T-cell (primary cell): ENCODE results near the gene WDR48. TPM values are rescaled to one million over a fixed set of nuclear protein-coding genes. Genes with fewer than 3 reads are reported as not detected.

Source experiments
- ATAC-seq, 4 experiments: fragments of 200-7000 bp in 3 of 4; fragments of 150-1000 bp in 1 of 4; cut with Tn5 transposase; replicated peaks in 1 of 4; 1 replicate in 3 of 4; 2 replicates in 1 of 4; pipeline ENCODE4 v1.10.0; 2021; ENCODE audit warnings: moderate library complexity in 3 of 4, mild to moderate bottlenecking in 2 of 4, moderate number of reproducible peaks in 1 of 4
- CTCF ChIA-PET, 2 donors: fragments of 300-600 bp; sonication (Branson Sonifier 250); formaldehyde crosslinking; loops; one replicate each; lab custom pipeline; 2022; ENCODE audit warnings: antibody characterized with exemption in 2 of 2; lab: Charles Lee
- POLR2A ChIA-PET, 2 donors: fragments of 300-600 bp; sonication (Branson Sonifier 250); formaldehyde crosslinking; loops; one replicate each; lab custom pipeline; 2022; ENCODE audit warnings: antibody characterized with exemption in 2 of 2; lab: Charles Lee
- DNase-seq, 35 experiments: peaks; one replicate each; pipeline versions ENCODE4 v3.0.0 to v3.0.0-alpha.2; 2013 to 2023
- H3K27ac ChIP-seq: one replicate; pipeline ENCODE4 v1.5.1; 2013; ENCODE audit warnings: low read length
- H3K27me3 ChIP-seq, 2 experiments: replicated peaks in 1 of 2; 1 replicate in 1 of 2; 2 replicates in 1 of 2; pipeline versions ENCODE4 v1.6.1 to v1.7.0; 2013; ENCODE audit warnings: low read length in 1 of 2, mixed read lengths in 1 of 2; ENCODE audit not compliant: control insufficient read depth in 2 of 2, insufficient read depth in 2 of 2; ENCODE audit errors: extremely low read depth in 1 of 2
- H3K36me3 ChIP-seq, 2 donors: 1 replicate in 1 of 2; 2 replicates in 1 of 2; pipeline versions ENCODE4 v1.6.1 to v1.7.0; 2013; ENCODE audit warnings: low read length in 1 of 2; ENCODE audit not compliant: control insufficient read depth in 2 of 2, insufficient read depth in 1 of 2; ENCODE audit errors: extremely low read depth in 1 of 2
- H3K4me1 ChIP-seq, 2 experiments: 1 replicate in 1 of 2; 2 replicates in 1 of 2; pipeline versions ENCODE4 v1.6.1 to v1.7.0; 2013; ENCODE audit warnings: low read length in 2 of 2, mixed read lengths in 1 of 2; ENCODE audit not compliant: insufficient read depth in 2 of 2, control insufficient read depth in 1 of 2; ENCODE audit errors: extremely low read depth in 1 of 2
- H3K4me3 ChIP-seq, 2 donors: 1 replicate in 1 of 2; 2 replicates in 1 of 2; pipeline versions ENCODE4 v1.5.1 to v1.7.0; 2013; ENCODE audit warnings: mild to moderate bottlenecking in 2 of 2, low read length in 1 of 2, moderate library complexity in 1 of 2; ENCODE audit not compliant: control insufficient read depth in 1 of 2; ENCODE audit errors: extremely low read depth in 1 of 2
- H3K9me3 ChIP-seq: 2 replicates; pipeline ENCODE4 v1.7.0; 2013
- H3K27ac Mint-ChIP-seq, 2 donors: one replicate each; pipeline ENCODE4 v1.8.0; 2020 to 2021; ENCODE audit warnings: mild to moderate bottlenecking in 2 of 2, mixed read lengths in 2 of 2
- H3K27me3 Mint-ChIP-seq, 2 donors: one replicate each; pipeline ENCODE4 v1.8.0; 2021 to 2022; ENCODE audit warnings: mixed read lengths in 2 of 2
- H3K36me3 Mint-ChIP-seq: one replicate; pipeline ENCODE4 v1.8.0; 2021; ENCODE audit warnings: mixed read lengths
- H3K4me1 Mint-ChIP-seq, 3 donors: one replicate each; pipeline ENCODE4 v1.8.0; 2020 to 2022; ENCODE audit warnings: mixed read lengths in 3 of 3, mild to moderate bottlenecking in 1 of 3
- H3K4me3 Mint-ChIP-seq, 3 donors: one replicate each; pipeline ENCODE4 v1.8.0; 2020 to 2022; ENCODE audit warnings: mild to moderate bottlenecking in 3 of 3, mixed read lengths in 3 of 3, moderate library complexity in 3 of 3
- H3K9me3 Mint-ChIP-seq, 3 donors: one replicate each; pipeline ENCODE4 v1.8.0; 2020 to 2022; ENCODE audit warnings: mixed read lengths in 3 of 3
- WGBS: methylation state at CpG from one replicate; pipeline ENCODE4 v1.1.5; 2013; ENCODE audit warnings: missing lambda C conversion rate; ENCODE audit not compliant: insufficient coverage; 5-methylcytosine and 5-hydroxymethylcytosine counted together
- total RNA-seq, 35 experiments: library from RNA in 6 of 35; stranded (reverse) in 6 of 35; fragments of 120-200 nt in 1 of 35; gene quantifications; one replicate each; pipeline versions ENCODE4 v1.2.1 to v1.2.4 and lab custom pipeline; 2013 to 2026

WDR48 gene
- total RNA-seq, 5 donors from 2014 or later (not counting 1 experiment from before 2014, with no cell fraction given), result 54.2 to 90.3 (median 59.9) TPM

DNA sequence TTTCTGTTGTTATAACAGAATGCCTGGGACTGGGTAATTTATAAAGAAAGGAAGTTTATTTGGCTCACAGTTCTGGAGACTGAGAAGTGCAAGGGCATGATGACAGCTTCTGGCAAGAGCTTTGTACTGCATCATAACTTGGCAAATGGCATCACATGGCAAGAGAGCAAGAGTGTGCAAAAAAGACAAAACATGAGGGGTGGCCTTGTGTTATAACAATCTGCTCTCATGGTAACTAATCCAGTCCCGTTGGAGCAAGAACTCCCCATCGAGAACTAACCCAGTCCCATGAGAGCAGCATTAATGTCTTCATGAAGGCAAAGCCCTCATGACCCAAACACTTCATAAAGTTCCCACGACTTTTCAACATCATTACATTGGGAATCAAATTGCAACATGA, 23.3 kb upstream of the WDR48 start:
- ChIA-PET POLR2A (no interaction called here), CTCF (no interaction called here)
- Histone ChIP-seq H3K4me3 (no peak overlapping the region), H3K27me3 (peaks cover 0 to 4% of the 10 kb centered on the region in 2 experiments), H3K36me3 (no peaks in the 10 kb centered on the region), H3K9me3 (no peaks in the 10 kb centered on the region), H3K4me1 (no peaks in the 10 kb centered on the region), H3K27ac (no peak overlapping the region)
- Mint-ChIP-seq H3K27ac (no peak overlapping the region), H3K27me3 (peaks cover 1 to 8% of the 10 kb centered on the region in 2 donors), H3K36me3 (no peaks in the 10 kb centered on the region), H3K4me1 (peaks cover 0 to 1% (median 0%) of the 10 kb centered on the region in 3 donors), H3K4me3 (no peak overlapping the region), H3K9me3 (no peaks in the 10 kb centered on the region)
- WGBS, result no CpG with 5 or more reads among the region's 3 CpGs
- no peak for ATAC-seq
- no peak for DNase-seq

DNA sequence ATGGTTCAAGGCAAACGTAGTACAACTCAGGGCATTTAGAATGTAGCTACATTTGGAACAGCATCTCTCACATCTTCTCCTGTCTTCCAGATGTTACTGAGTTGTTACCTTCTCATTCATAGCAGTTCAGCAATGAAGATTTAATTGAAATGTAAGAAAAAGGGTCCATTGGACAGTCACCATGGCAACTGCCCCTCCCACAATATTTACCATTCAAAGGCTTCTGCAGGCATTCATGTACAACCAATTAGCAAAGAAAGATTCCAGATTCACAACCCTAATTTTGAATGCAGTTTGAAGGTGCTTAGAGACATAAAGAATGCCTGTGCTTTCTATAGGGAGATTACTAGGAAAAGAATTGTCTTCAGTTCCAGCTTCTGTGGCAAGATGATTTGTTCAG, 22.3 kb upstream of the WDR48 start:
- Histone ChIP-seq H3K9me3 (no peaks in the 10 kb centered on the region), H3K27ac (no peak overlapping the region), H3K36me3 (no peaks in the 10 kb centered on the region), H3K4me3 (no peak overlapping the region), H3K27me3 (peaks cover 0 to 4% of the 10 kb centered on the region in 2 experiments), H3K4me1 (no peaks in the 10 kb centered on the region)
- no peak for DNase-seq
- Mint-ChIP-seq H3K27me3 (peaks cover 1 to 3% of the 10 kb centered on the region in 2 donors), H3K36me3 (peaks cover 4% of the 10 kb centered on the region), H3K4me3 (no peak overlapping the region), H3K4me1 (peaks cover 0 to 1% (median 0%) of the 10 kb centered on the region in 3 donors), H3K9me3 (peaks cover 0 to 6% (median 0%) of the 10 kb centered on the region in 3 donors), H3K27ac (no peak overlapping the region)
- POLR2A ChIA-PET, result no interaction called here
- no peak for ATAC-seq
- WGBS, result no CpG with 5 or more reads among the region's 1 CpG
- CTCF ChIA-PET, result no interaction called here

DNA sequence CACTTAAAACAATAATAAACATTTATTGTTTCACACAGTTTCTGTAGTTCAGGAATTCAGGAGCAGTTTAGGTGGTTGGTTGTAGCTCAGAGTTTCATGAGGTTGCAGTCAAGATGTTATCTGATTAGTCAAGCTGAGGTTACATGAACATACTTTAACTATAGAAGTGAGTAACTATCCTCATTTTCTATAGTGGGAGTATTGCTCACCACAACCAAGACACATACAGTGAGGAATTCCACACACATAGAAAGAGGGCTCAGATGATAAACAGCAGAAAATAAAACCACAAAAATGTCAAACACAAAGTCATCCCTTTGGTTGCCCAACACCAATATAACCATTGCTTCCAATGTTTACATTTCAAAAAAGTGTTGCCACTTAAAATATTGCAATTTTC, 13.7 kb upstream of the WDR48 start:
- CTCF ChIA-PET, result no interaction called here
- Mint-ChIP-seq H3K9me3 (peaks cover 4 to 19% (median 5%) of the 10 kb centered on the region in 3 donors), H3K36me3 (peaks cover 6% of the 10 kb centered on the region)

DNA sequence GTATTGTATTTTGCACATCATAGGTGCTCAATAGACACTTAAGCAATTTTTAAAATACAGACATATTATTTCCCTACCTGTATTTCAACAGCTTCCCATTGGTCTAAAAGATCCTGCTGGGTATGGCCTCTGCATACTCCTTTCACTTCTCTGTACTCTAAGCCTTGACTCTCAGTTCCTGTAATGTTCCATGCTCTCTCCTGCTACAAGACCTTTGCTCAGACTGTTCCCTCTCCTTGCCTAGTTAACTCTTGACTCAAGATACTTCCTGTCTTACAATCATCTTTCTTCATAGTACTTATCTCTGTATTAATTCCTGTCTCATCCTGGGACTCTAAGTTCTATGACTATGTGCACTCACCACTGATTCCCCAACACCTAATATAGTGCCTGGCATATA, 1.8 kb upstream of the WDR48 start:
- POLR2A ChIA-PET, result no interaction called here
- Mint-ChIP-seq H3K27ac (peak overlapping the region; percentile 32 to 82), H3K4me1 (peaks cover 52 to 58% (median 54%) of the 10 kb centered on the region in 3 donors), H3K36me3 (no peaks in the 10 kb centered on the region), H3K4me3 (no peak overlapping the region), H3K27me3 (no peaks in the 10 kb centered on the region), H3K9me3 (no peaks in the 10 kb centered on the region)
- Histone ChIP-seq H3K4me3 (no peak overlapping the region), H3K36me3 (no peaks in the 10 kb centered on the region), H3K4me1 (peaks cover 6 to 10% of the 10 kb centered on the region in 2 experiments), H3K27ac (peak overlapping the region; percentile 95), H3K9me3 (no peaks in the 10 kb centered on the region), H3K27me3 (no peaks in the 10 kb centered on the region)
- DNase-seq (no peak), ATAC-seq (no peak)
- CTCF ChIA-PET, result interaction anchor here in 1 of 2 donors (1.8 kb wide), 1 partner anchor 50 kb away, joined by 4 read pairs; no protein-coding TSS in a partner anchor

More for the DNA sequence above, 13.7 kb upstream of the WDR48 start:
- ATAC-seq (no peak), DNase-seq (no peak)
- no peak overlapping the region for H3K4me3 Mint-ChIP-seq
- H3K27me3 ChIP-seq, result peaks cover 0 to 7% of the 10 kb centered on the region in 2 experiments
- no peak overlapping the region for H3K4me3 ChIP-seq
- POLR2A ChIA-PET, result no interaction called here
- no peaks in the 10 kb centered on the region for H3K36me3 ChIP-seq
- H3K27ac ChIP-seq, result no peak overlapping the region
- H3K4me1 ChIP-seq, result no peaks in the 10 kb centered on the region
- no peaks in the 10 kb centered on the region for H3K4me1 Mint-ChIP-seq
- no peaks in the 10 kb centered on the region for H3K9me3 ChIP-seq
- H3K27me3 Mint-ChIP-seq, result peaks cover 15 to 18% of the 10 kb centered on the region in 2 donors
- H3K27ac Mint-ChIP-seq, result no peak overlapping the region

DNA sequence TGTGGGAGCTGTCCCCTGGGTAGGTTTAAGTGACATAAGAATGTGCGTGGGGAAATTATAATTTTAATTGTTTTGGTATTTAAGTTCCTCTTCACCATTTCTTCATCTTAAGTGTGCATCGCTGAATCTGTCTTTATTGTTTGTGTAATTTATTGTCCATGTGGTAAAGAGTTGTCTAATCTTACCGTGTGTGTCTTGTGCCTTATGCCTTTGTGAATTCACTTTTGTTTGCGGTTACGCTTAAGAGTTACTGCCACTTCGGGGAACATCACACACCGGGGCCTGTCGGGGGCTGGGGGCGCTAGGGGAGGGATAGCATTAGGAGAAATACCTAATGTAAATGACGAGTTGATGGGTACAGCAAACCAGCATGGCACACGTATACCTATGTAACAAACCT, 767 bp downstream of the WDR48 start:
- H3K4me3 Mint-ChIP-seq, result peak overlapping the region; percentile 92 to 95 (median 94)
- peaks cover 68 to 73% (median 69%) of the 10 kb centered on the region in 3 donors for H3K4me1 Mint-ChIP-seq
- Histone ChIP-seq H3K9me3 (no peaks in the 10 kb centered on the region), H3K4me1 (peaks cover 6 to 10% of the 10 kb centered on the region in 2 experiments), H3K27ac (peak overlapping the region; percentile 95), H3K36me3 (no peaks in the 10 kb centered on the region), H3K4me3 (peak overlapping the region; percentile 59 to 74), H3K27me3 (no peaks in the 10 kb centered on the region)
- peak overlapping the region; percentile 63 to 100 for H3K27ac Mint-ChIP-seq
- DNase-seq (peak in 1 of 35 experiments; percentile 2), ATAC-seq (no peak)
- 0% methylated on average over 1 of the region's 11 CpGs for whole genome bisulfite sequencing
- no peaks in the 10 kb centered on the region for H3K36me3 Mint-ChIP-seq
- H3K9me3 Mint-ChIP-seq, result no peaks in the 10 kb centered on the region
- POLR2A ChIA-PET, result no interaction called here
- CTCF ChIA-PET, result no interaction called here
- no peaks in the 10 kb centered on the region for H3K27me3 Mint-ChIP-seq

DNA sequence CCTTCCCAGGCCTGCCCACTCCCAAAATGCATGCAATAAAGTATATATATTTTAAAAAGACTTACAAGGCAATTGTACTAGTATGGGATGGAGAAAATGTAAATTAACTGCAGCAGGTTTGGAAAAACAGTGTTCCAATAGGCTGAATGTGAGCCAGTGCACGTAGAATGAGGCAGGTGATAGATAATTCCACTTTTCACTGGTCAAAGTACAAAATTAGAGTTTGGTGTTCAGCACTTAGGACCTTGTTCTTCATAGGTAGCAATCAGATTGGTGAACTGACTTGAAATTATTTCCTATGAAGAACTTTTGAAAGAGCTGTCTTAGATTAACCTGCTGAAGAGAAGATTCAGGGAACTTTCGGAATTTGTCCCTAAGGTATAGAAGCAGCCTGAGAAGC, 1.9 kb downstream of the WDR48 start:
- Mint-ChIP-seq H3K36me3 (peaks cover 6% of the 10 kb centered on the region), H3K27me3 (no peaks in the 10 kb centered on the region), H3K4me3 (peak overlapping the region in 2 of 3 donors; percentile 52 to 95), H3K9me3 (no peaks in the 10 kb centered on the region), H3K27ac (no peak overlapping the region), H3K4me1 (peaks cover 73 to 75% (median 74%) of the 10 kb centered on the region in 3 donors)
- Histone ChIP-seq H3K9me3 (no peaks in the 10 kb centered on the region), H3K4me3 (no peak overlapping the region), H3K27ac (no peak overlapping the region), H3K27me3 (no peaks in the 10 kb centered on the region), H3K36me3 (peaks cover 0 to 3% of the 10 kb centered on the region in 2 donors), H3K4me1 (peaks cover 6 to 10% of the 10 kb centered on the region in 2 experiments)
- POLR2A ChIA-PET, result interaction anchor here in 1 of 2 donors (0.5 to 0.6 kb wide), 2 partner anchors 42 to 96 kb away, joined by 3 read pairs; no protein-coding TSS in a partner anchor
- ATAC-seq, result no peak
- no peak for DNase-seq
- 100% methylated on average over 1 of the region's 2 CpGs for WGBS
- CTCF ChIA-PET, result no interaction called here
